CD4-positive, alpha-beta T cell treated with Interferon gamma for 1 hour (primary cell): ENCODE data around the gene HBP1.
"Not testable (repeated sequence)": the region's sequence is repeated elsewhere in the genome, so short reads cannot be mapped to it uniquely, and the experiment has no call there.

Experiments
- DNase-seq: peaks from one replicate; pipeline ENCODE4 v3.0.0-alpha.2; 2020

HBP1 gene

DNA sequence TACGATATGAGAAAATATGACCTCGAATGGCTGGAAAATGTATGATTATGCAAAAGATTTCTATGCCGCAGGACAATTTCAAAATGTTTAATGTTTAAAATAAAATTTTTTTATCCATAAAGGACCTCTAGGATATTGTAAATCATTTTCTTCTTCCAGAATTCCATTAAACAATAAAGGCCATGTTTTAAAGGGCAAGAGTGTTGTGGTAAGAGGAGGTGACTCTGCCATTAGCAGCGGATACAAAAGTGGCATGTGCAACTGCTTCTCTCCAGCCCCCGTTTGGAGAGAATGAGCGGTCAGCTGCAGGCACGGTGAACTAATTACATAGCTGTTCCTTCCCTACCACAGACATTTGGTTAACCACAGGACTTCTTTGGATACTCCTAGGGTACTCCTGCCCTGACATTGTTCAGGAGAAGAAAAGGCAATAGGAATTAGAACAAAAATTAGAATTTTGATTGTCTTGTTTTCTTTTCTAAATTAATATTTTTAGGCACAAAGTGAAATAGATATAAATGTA, 63.8 kb downstream of the HBP1 start:
- DNase-seq = no peak

DNA sequence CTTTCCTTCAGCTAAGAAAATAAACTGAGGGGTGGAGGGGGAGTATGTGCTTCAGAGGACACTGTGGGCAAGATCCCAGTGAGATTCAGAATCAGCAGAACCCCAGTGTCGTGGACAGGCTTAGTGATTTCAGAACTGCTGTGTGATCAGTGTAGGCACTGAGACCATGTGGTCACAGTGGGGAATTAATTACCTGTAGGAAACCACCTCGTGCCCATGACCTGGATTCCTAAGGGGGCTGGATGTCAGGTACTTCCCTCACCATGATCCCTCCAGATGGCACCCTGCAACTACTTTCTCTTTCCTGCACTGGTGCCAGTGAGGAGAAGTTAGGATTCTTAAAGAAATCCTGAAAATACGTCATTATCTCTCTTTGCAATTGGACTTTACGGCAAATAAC, 64.4 kb downstream of the HBP1 start:
- no peak for DNase-seq

DNA sequence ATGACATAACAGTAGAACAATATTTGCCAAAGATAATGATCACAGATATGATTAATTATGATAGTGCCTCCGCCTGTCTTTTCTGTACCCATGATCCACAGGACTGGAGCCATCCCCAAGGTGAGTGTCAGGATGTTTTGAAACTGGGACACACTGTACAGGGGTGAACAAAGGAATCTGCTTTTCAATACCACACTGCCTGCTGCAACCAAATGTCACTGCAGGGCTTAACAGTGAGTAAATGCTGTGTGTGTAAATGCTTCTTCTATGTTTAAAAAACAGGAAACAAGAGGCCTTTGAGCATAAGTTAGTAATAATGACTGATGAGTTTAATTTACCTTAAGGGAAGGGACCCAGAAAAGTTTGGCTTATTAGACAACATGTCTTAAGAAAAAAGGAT, 65.2 kb downstream of the HBP1 start:
- no peak for DNase-seq

DNA sequence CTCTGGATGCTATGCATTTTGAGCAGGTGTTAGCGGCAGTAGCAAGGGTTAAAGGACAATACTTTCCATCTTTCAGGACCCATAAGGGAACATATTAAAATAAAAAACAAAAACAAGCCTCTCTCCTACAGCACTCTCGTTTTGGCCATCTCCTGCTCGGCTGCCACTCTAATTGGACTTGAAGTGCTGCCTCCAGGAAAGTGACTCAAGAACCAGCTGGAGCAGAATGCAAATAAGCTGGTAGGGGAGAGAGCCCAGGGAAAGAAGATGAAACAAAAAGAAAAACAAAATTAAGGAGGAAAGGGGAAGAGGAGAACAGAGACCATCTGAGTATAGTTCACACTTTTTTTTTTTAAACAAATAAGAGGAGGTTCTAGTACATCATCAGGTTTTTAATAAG, 65.6 kb downstream of the HBP1 start:
- no peak for DNase-seq

DNA sequence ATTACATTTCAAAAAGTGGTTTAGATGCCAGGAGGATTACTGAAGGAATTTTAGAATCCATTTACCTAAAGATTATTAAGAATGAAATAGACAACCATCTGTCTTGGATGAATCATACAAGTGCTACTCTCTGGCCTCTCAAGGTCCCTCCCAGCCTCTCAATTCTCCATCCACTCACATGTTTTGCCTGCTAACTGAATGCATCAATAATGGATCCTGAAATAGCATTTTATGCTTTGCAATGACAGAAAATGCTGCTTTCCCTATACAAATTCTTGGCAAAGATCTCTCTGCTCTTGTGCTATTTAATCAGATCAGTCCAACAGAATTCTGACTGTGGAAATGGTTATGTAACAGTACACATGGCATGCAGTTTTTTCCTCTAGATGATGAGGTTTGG, 68.1 kb downstream of the HBP1 start:
- DNase-seq = no peak

DNA sequence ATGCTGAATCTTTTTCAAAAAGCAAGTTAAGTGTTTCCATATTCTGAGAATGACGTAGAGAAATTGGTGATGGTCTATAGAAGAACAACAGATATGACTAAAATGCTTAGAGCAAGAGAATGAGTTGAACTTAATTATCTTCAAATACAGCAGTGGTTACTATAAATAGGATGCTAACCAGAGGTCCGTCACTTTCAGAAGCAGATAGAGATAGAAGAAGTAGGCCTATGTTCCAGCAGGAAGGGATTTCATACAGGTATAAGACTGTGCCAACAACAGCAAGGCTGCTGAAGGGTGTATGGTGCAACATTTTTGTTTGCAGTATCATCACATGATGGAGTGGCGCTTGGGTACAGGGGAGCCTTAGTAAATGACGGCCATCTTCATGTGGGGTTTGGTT, 68.6 kb downstream of the HBP1 start:
- DNase-seq = no peak

DNA sequence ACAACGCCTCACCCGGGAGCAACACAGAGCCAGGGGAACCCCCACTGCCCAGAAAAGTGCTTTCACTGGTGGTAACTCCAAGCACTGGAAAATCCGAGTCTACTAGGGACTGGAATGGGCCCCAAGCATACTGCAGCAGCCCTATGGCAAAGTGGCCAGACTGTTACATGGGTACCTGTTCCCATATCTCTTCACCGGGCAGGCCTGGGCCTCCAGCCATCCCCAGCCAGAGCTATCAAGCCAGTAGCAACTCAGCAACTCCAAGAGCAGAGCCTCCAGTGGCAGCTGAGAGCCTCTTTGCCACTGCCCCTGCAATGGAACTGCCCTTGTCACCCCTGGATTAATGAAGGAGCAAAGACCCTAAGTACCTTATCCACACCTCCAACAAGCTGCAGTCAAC, 73.5 kb downstream of the HBP1 start:
- no peak for DNase-seq

DNA sequence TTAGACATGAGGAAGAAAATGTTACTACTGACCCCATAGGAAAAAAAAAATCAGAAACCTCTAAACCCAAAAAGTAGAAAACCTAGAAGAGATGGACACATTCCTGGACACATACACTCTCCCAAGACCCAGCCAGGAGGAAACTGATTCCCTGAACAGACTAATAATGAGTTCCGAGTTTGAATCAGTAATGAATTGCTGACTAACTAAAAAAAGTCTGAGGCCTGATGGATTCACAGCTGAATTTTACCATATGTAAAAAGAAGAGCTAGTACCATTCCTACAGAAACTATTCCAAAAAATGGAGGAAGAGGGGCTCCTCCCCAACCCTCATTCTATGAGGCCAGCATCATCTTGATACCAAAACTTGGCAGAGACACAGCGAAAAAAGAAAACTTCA, 75.8 kb downstream of the HBP1 start:
- DNase-seq = no peak

DNA sequence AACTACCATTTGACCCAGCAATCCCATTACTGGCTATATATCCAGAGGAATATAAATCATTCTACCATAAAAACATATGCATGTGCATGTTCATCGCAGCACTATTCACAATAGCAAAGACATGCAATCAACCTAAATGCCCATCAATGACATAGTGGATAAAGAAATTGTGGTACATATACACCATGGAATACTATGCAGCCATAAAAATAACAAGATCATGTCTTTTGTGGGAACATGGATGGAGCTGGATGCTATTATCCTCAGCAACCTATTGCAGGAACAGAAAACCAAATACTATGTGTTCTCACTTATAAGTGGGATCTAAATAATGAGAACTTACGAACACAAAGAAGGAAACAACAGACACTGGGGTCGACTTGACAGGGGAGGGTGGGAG, 78.0 kb downstream of the HBP1 start:
- not testable (repeated sequence) for DNase-seq

DNA sequence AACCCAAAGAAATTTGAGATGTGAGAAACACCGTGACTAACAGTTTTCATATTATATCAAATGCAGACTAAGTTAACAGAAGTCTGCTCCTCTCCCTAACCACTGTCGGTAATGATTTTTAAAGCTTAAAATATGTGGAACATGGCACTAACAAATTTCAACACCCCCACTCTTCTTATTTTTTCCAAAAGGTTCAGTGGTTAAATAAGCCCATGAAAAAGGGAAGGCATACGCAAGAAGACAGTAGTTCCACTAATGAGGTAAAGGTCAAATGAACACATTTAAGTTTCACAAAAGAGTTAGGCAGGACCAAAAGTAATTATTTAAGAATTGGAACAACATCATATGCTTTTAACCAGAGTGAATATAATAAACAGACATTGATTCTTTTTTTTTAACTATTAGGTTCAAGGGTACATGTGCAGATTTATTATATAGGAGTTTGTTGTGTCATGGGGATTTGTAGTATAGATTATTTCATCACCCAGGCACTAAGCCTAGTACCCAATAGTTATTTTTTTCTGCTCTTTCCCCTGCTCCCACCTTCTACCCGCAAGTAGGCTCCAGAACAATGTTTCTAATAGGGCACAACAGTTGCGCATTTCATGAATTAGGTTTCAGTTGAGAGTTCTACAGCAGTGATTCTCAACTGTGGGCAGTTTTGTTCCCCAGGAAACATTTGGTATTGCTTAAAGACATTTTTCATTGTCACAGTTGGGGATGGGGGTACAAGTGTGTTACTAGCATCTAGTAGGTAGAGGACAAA, 79.9 kb downstream of the HBP1 start:
- DNase-seq = no peak

DNA sequence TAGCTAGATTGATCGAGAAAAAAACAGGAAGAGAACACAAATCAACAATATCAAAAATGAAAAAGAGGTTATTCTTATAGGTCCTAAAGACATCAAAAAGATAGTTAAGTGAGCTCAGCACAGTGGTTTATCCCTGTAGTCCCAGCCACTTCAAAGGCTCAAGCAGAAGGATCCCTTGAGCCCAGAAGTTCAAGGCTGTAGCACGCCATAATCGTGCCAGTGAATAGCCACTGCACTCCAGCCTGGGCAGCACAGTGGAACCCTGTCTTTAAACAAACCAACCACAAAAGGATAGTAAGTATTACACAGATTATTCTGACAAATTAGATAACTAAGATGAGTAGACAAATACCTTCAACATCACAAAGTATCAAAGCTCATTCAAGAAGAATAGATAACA, 83.2 kb downstream of the HBP1 start:
- no peak for DNase-seq
